Tibial nerve (tissue), 3 donors: ENCODE measurements around the gene ZNF438.

Experiments used
- POLR2A ChIP-seq, 2 donors: fragments of 450-650 bp; IDR thresholded peaks; one replicate each; pipeline ENCODE4 v1.6.1; 2017; ENCODE audit warnings: antibody characterized with exemption in 2 of 2, mild to moderate bottlenecking in 2 of 2, moderate library complexity in 2 of 2
- TF ChIP-seq, protein P1 (sequence below), 5 experiments: fragments of 200-600 bp in 3 of 5; fragments of 450-650 bp in 2 of 5; sonication (generic) in 3 of 5; IDR thresholded peaks; one replicate each; pipeline ENCODE4 v1.5.1; 2016 to 2019; ENCODE audit warnings: antibody characterized with exemption in 5 of 5, mild to moderate bottlenecking in 3 of 5, moderate library complexity in 2 of 5

DNA sequence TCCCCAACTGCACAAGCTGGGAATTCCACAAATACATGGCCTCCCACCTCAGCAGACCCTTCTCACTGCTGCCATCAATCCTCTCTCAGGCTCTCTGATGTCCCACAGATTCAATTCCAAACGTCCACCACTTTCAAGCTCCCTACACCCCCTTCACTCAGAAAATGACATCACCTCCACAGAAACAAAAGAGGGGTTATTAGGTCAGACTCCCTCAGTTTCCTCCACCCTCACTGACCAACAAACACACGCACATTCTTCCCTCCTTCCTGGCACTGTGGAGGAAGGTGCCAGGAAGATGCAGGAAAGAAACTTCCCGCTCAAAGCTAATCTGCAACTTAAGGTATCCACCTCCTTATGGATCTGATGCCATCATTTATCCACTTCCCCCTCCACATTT, 18.3 kb downstream of the ZNF438 start:
- TF ChIP-seq, protein P1, sequence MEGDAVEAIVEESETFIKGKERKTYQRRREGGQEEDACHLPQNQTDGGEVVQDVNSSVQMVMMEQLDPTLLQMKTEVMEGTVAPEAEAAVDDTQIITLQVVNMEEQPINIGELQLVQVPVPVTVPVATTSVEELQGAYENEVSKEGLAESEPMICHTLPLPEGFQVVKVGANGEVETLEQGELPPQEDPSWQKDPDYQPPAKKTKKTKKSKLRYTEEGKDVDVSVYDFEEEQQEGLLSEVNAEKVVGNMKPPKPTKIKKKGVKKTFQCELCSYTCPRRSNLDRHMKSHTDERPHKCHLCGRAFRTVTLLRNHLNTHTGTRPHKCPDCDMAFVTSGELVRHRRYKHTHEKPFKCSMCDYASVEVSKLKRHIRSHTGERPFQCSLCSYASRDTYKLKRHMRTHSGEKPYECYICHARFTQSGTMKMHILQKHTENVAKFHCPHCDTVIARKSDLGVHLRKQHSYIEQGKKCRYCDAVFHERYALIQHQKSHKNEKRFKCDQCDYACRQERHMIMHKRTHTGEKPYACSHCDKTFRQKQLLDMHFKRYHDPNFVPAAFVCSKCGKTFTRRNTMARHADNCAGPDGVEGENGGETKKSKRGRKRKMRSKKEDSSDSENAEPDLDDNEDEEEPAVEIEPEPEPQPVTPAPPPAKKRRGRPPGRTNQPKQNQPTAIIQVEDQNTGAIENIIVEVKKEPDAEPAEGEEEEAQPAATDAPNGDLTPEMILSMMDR (IDR thresholded peaks at IDR 0.05), result no peak
- no peak for TF ChIP-seq POLR2A (IDR thresholded peaks at IDR 0.05)
